HepG2 (cell line): ENCODE data around the gene ACAP3. TPM values are rescaled to one million over a fixed set of nuclear protein-coding genes. Genes with fewer than 3 reads are reported as not detected.

Experiments used
- HNF1A ChIP-seq, 2 experiments: sonication (generic) in 1 of 2; formaldehyde crosslinking in 1 of 2; IDR thresholded peaks; 2 replicates each; pipeline versions ENCODE4 v1.4.0 to v1.6.1; 2016 to 2020; ENCODE audit warnings: borderline replicate concordance in 1 of 2, low read depth in 1 of 2, mild to moderate bottlenecking in 1 of 2, missing genetic modification reagents in 1 of 2
- MYNN ChIP-seq: sonication (generic); formaldehyde crosslinking; IDR thresholded peaks from 2 replicates; pipeline ENCODE4 v1.4.0; 2020; ENCODE audit warnings: mild to moderate bottlenecking, low read depth, missing genetic modification reagents
- PATZ1 ChIP-seq: sonication (generic); formaldehyde crosslinking; IDR thresholded peaks from 2 replicates; pipeline ENCODE4 v1.4.0; 2020; ENCODE audit warnings: missing genetic modification reagents
- ZIK1 ChIP-seq: sonication (generic); formaldehyde crosslinking; IDR thresholded peaks from 2 replicates; pipeline ENCODE4 v1.5.0; 2020; ENCODE audit warnings: mild to moderate bottlenecking, low read depth, missing genetic modification reagents, borderline replicate concordance
- ZNF232 ChIP-seq: sonication (generic); formaldehyde crosslinking; IDR thresholded peaks from 2 replicates; pipeline ENCODE4 v1.4.0; 2020; ENCODE audit warnings: missing genetic modification reagents, borderline replicate concordance
- ZNF839 ChIP-seq: sonication (generic); formaldehyde crosslinking; IDR thresholded peaks from 2 replicates; pipeline ENCODE4 v1.4.0; 2020; ENCODE audit warnings: missing genetic modification reagents, mild to moderate bottlenecking, borderline replicate concordance
- polyA plus RNA-seq, 8 experiments: library from polyadenylated mRNA; depleted of rRNA in 3 of 8; stranded (reverse) in 7 of 8; unstranded in 1 of 8; fragments of >200 nt; fragmentation: Illumina TruSeq in 4 of 8; extraction: Trizol in 4 of 8; gene quantifications; 2 replicates each; pipeline versions ENCODE4 v1.2.1 to v1.2.3, GENCODE V29; 2011 to 2016; ENCODE audit warnings: low read depth in 4 of 8, missing spikeins in 1 of 8, mixed read lengths in 1 of 8; ENCODE audit not compliant: insufficient read depth in 1 of 8
- total RNA-seq, 5 experiments: library from RNA; depleted of rRNA; stranded (reverse); fragments of >200 nt; fragmentation: Illumina TruSeq; extraction: Trizol; gene quantifications; 2 replicates each; pipeline ENCODE4 v1.2.3, GENCODE V29; 2016; ENCODE audit warnings: low read depth in 1 of 5

Gene ACAP3
- total and polyA plus RNA-seq, 2 of the 13 experiments (the other 11 are each of a cell fraction or from before 2014, with no cell fraction given), result 29.4 to 50.8 TPM

GRCh38 chr1:1335283-1335682 is 27.6 kb upstream of the ACAP3 start (continued):
- TF ChIP-seq HNF1A (IDR thresholded peaks at IDR 0.05; ENCODE audit: low read depth), result no peak
- no peak for TF ChIP-seq HNF1A (CRISPR knock-in tag; IDR thresholded peaks at IDR 0.05; ENCODE audit: borderline replicate concordance)
- TF ChIP-seq MYNN, result no peak
- TF ChIP-seq ZNF232 (CRISPR knock-in tag), result no peak
- TF ChIP-seq PATZ1 (CRISPR knock-in tag), result 0 out of 2 replicates have a peak, but pooled peaks have one; percentile 3
- no peak for TF ChIP-seq ZIK1 (CRISPR knock-in tag)
- no peak for TF ChIP-seq ZNF839
